ENCODE data around the gene SYCP2. TPM values are rescaled to one million over a fixed set of nuclear protein-coding genes. Genes with fewer than 3 reads are reported as not detected.

The SYCP2 gene
- total RNA-seq, 1 donor from 2014 or later, result 0.69 TPM

DNA sequence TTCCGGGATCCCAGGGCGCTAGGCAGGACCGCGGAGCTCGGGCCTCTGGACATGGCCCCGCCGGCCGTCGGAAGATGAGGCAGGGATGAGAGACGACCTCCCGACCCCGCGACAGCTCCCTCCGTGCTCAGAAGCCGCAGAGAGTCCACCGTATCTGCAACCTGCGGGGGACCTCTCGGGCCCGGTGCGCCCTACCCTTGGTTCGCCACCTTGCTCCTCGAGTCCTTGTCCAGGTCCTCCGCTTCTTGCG, 6.4 kb upstream of the SYCP2 start:
- H3K36me3 Mint-ChIP-seq (ENCODE audit: unreplicated experiment), result no peaks in the 10 kb centered on the region
- no peak overlapping the region for H3K27ac Mint-ChIP-seq (ENCODE audit: unreplicated experiment)
- TF ChIP-seq, protein P1, sequence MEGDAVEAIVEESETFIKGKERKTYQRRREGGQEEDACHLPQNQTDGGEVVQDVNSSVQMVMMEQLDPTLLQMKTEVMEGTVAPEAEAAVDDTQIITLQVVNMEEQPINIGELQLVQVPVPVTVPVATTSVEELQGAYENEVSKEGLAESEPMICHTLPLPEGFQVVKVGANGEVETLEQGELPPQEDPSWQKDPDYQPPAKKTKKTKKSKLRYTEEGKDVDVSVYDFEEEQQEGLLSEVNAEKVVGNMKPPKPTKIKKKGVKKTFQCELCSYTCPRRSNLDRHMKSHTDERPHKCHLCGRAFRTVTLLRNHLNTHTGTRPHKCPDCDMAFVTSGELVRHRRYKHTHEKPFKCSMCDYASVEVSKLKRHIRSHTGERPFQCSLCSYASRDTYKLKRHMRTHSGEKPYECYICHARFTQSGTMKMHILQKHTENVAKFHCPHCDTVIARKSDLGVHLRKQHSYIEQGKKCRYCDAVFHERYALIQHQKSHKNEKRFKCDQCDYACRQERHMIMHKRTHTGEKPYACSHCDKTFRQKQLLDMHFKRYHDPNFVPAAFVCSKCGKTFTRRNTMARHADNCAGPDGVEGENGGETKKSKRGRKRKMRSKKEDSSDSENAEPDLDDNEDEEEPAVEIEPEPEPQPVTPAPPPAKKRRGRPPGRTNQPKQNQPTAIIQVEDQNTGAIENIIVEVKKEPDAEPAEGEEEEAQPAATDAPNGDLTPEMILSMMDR (IDR thresholded peaks at IDR 0.05; ENCODE audit: partially characterized antibody, unreplicated experiment), result no peak
- H3K9me3 Mint-ChIP-seq (ENCODE audit: unreplicated experiment), result peaks cover 6% of the 10 kb centered on the region
- H3K27me3 Mint-ChIP-seq (ENCODE audit: unreplicated experiment), result peaks cover 4% of the 10 kb centered on the region
- DNase-seq, result peak; percentile 44
- H3K4me1 Mint-ChIP-seq (ENCODE audit: low read depth, unreplicated experiment), result peaks cover 16% of the 10 kb centered on the region
- H3K4me3 Mint-ChIP-seq (ENCODE audit: unreplicated experiment), result peak overlapping the region; percentile 81

DNA sequence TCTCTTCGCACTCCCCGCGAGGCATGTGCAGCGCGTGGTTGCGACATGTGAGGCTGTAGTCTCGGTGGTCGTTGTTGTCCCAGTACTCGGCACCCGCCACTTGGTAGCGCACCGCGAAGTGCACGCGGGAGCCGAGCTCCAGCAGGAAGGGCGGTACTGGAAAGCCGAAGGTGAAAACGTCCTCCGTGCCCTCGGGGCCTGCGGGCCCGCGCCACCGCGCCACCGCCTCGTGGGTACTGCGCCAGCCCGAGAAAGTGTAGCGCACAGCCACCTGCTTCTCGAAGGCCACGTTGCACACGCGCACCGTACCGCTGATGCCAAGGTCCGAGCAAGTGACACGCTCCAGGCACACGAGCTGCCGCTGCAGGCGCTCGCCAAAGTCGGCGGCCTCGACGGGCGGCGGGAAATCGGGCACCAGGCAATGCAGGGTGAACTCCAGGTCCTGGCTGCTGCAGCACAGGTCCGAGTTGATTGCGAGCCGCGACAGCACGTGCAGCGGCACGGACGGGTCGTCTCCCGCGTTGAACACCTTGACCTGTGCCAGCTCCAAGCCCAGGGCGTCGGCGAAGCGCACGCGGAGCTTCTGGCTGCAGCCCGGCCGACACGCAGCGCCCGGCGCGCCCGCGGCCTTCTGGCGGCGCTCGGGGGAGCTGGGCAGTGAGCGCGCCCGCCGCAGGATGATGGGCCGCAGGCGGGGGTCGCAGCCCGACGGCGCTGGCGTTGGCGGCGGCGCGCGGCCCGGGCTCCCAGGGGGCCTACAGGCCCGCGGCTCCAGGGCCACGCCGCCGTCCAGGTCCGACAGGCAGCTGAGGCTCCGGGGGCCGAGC, 5.8 kb upstream of the SYCP2 start:
- TF ChIP-seq, protein P1 (IDR thresholded peaks at IDR 0.05; ENCODE audit: partially characterized antibody, unreplicated experiment), result no peak

GRCh38 chr20:59938696-59939051, 5.2 kb upstream of the SYCP2 start:
- Mint-ChIP-seq H3K27ac (ENCODE audit: unreplicated experiment) (peak overlapping the region; percentile 64), H3K4me3 (ENCODE audit: unreplicated experiment) (peak overlapping the region; percentile 85), H3K36me3 (ENCODE audit: unreplicated experiment) (no peaks in the 10 kb centered on the region), H3K4me1 (ENCODE audit: low read depth, unreplicated experiment) (peaks cover 10% of the 10 kb centered on the region), H3K9me3 (ENCODE audit: unreplicated experiment) (peaks cover 7% of the 10 kb centered on the region), H3K27me3 (ENCODE audit: unreplicated experiment) (peaks cover 2% of the 10 kb centered on the region)
- TF ChIP-seq, protein P1 (IDR thresholded peaks at IDR 0.05; ENCODE audit: partially characterized antibody, unreplicated experiment), result no peak
- DNase-seq, result no peak

More for the DNA sequence above, 5.8 kb upstream of the SYCP2 start:
- DNase-seq, result peak; percentile 42
- H3K27me3 Mint-ChIP-seq (ENCODE audit: unreplicated experiment), result peaks cover 4% of the 10 kb centered on the region
- H3K4me1 Mint-ChIP-seq (ENCODE audit: low read depth, unreplicated experiment), result peaks cover 13% of the 10 kb centered on the region
- peaks cover 6% of the 10 kb centered on the region for H3K9me3 Mint-ChIP-seq (ENCODE audit: unreplicated experiment)
- no peaks in the 10 kb centered on the region for H3K36me3 Mint-ChIP-seq (ENCODE audit: unreplicated experiment)
- H3K4me3 Mint-ChIP-seq (ENCODE audit: unreplicated experiment), result no peak overlapping the region
- no peak overlapping the region for H3K27ac Mint-ChIP-seq (ENCODE audit: unreplicated experiment)

DNA sequence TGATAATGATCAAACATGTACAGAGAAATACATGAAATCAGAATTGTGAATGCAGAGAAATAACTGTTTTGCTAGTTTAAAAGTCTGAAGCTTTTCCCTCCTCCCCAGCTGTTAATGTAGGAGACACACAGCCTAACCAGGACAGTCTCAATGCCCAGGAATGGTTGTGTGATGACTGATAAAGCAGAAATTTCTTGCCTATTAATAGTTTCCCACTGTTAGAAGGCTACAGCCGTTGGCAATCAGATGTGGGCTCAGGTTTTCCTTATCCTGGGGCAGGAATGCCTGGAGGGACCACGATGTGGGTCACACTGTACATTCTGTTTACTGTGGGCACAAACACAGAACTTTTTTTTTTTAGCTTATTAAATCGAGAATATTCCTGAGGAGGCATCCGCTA, 4.8 kb upstream of the SYCP2 start:
- Mint-ChIP-seq H3K36me3 (ENCODE audit: unreplicated experiment) (no peaks in the 10 kb centered on the region), H3K9me3 (ENCODE audit: unreplicated experiment) (peaks cover 7% of the 10 kb centered on the region), H3K4me1 (ENCODE audit: low read depth, unreplicated experiment) (peaks cover 10% of the 10 kb centered on the region), H3K27me3 (ENCODE audit: unreplicated experiment) (peaks cover 2% of the 10 kb centered on the region), H3K27ac (ENCODE audit: unreplicated experiment) (no peak overlapping the region), H3K4me3 (ENCODE audit: unreplicated experiment) (peak overlapping the region; percentile 85)
- TF ChIP-seq, protein P1 (IDR thresholded peaks at IDR 0.05; ENCODE audit: partially characterized antibody, unreplicated experiment), result no peak
- no peak for DNase-seq

DNA sequence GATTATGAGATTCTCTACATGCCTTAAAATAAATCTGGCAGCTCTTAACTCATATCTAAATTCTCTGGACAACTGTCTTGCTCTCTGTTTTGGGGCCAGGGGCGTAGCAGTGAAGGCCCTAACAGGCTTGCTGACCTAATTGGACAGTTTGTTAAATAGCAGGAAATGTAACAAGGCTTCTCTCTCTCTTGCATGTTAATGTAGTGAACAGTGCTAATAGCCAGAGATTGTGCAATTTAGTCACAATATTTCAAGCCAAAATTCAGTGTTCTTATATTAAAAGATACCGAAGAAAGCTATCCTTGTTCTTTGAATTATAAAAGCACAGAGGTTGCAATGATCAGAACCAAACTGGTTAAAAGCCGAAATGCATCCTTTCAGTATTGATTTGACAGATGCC, 3.7 kb upstream of the SYCP2 start:
- Mint-ChIP-seq H3K27me3 (ENCODE audit: unreplicated experiment) (peaks cover 2% of the 10 kb centered on the region), H3K27ac (ENCODE audit: unreplicated experiment) (no peak overlapping the region), H3K36me3 (ENCODE audit: unreplicated experiment) (no peaks in the 10 kb centered on the region), H3K4me1 (ENCODE audit: low read depth, unreplicated experiment) (peaks cover 10% of the 10 kb centered on the region), H3K9me3 (ENCODE audit: unreplicated experiment) (peaks cover 9% of the 10 kb centered on the region), H3K4me3 (ENCODE audit: unreplicated experiment) (no peak overlapping the region)
- TF ChIP-seq, protein P1 (IDR thresholded peaks at IDR 0.05; ENCODE audit: partially characterized antibody, unreplicated experiment), result no peak
- no peak for DNase-seq
